MM.1S (cell line): ENCODE results near the gene HSF2.

Source experiments
- EZH2 ChIP-seq: fragments of 300-600 bp; sonication (generic); optimal IDR thresholded peaks from 2 replicates; pipeline ENCODE3; 2017; ENCODE audit warnings: low read depth, mild to moderate bottlenecking, antibody characterized with exemption, low read length, mixed read lengths
- TF ChIP-seq, protein P1 (sequence below): fragments of 300-600 bp; sonication (generic); IDR thresholded peaks from 2 replicates; pipeline ENCODE4 v1.5.1; 2016; ENCODE audit warnings: antibody characterized with exemption, low read length, mixed read lengths

DNA sequence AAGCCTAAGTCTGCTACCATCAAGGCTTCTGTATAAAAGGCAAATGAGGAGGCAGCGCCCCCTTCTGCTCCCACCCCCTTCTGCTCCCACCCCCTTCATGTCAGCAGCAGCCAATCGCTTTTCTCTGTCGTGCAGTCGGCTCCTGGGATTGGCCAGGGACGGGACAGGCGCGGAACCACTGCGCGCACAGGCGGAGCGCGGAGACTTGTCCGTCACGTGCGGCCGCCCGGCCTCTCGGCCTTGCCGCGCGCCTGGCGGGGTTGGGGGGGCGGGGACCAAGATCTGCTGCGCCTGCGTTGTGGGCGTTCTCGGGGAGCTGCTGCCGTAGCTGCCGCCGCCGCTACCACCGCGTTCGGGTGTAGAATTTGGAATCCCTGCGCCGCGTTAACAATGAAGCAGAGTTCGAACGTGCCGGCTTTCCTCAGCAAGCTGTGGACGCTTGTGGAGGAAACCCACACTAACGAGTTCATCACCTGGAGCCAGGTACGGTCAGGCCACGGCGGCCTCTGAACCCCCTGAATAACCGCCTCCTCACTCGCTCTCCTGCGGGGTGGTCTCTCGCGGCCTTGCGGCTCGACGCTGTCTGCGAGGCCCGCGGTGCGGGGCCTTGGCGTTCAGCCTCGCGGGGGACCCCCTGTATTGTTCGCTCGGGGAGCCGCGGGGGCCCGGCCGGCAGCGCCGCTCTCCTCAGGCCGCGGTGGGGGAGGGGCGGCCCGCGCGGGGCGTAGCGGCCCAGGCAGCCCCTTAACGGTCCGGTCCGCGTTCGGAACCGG lies at the start of gene HSF2:
- TF ChIP-seq, protein P1, sequence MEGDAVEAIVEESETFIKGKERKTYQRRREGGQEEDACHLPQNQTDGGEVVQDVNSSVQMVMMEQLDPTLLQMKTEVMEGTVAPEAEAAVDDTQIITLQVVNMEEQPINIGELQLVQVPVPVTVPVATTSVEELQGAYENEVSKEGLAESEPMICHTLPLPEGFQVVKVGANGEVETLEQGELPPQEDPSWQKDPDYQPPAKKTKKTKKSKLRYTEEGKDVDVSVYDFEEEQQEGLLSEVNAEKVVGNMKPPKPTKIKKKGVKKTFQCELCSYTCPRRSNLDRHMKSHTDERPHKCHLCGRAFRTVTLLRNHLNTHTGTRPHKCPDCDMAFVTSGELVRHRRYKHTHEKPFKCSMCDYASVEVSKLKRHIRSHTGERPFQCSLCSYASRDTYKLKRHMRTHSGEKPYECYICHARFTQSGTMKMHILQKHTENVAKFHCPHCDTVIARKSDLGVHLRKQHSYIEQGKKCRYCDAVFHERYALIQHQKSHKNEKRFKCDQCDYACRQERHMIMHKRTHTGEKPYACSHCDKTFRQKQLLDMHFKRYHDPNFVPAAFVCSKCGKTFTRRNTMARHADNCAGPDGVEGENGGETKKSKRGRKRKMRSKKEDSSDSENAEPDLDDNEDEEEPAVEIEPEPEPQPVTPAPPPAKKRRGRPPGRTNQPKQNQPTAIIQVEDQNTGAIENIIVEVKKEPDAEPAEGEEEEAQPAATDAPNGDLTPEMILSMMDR = no peak
- TF ChIP-seq EZH2 = no peak
